ENCODE data around the gene SPARC.

- TF ChIP-seq, protein P1, sequence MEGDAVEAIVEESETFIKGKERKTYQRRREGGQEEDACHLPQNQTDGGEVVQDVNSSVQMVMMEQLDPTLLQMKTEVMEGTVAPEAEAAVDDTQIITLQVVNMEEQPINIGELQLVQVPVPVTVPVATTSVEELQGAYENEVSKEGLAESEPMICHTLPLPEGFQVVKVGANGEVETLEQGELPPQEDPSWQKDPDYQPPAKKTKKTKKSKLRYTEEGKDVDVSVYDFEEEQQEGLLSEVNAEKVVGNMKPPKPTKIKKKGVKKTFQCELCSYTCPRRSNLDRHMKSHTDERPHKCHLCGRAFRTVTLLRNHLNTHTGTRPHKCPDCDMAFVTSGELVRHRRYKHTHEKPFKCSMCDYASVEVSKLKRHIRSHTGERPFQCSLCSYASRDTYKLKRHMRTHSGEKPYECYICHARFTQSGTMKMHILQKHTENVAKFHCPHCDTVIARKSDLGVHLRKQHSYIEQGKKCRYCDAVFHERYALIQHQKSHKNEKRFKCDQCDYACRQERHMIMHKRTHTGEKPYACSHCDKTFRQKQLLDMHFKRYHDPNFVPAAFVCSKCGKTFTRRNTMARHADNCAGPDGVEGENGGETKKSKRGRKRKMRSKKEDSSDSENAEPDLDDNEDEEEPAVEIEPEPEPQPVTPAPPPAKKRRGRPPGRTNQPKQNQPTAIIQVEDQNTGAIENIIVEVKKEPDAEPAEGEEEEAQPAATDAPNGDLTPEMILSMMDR (IDR thresholded peaks at IDR 0.05; ENCODE audit: poor library complexity), result no peak
- no peak for TF ChIP-seq EZH2 (IDR thresholded peaks at IDR 0.05; ENCODE audit: borderline replicate concordance)
These were observed 30.7 kb upstream of the SPARC start for GRCh38 chr5:151717416-151717815.

All from hepatocyte (in vitro differentiated cells).